HepG2 (cell line): ENCODE results near the gene PARS2. TPM values are rescaled to one million over a fixed set of nuclear protein-coding genes. Genes with fewer than 3 reads are reported as not detected.

Experiments
- ATAC-seq: fragments of 200-7000 bp; cut with Tn5 transposase; 3 replicates; pipeline ENCODE4 v1.9.1; 2020; ENCODE audit warnings: mild to moderate bottlenecking, moderate library complexity
- Bru-seq: library from RNA; stranded (reverse); fragments of 400-500 nt; gene quantifications from one replicate; lab custom pipeline; 2021; lab: Mats Ljungman, UMichigan
- BruChase-seq, 2 experiments: library from RNA; stranded (reverse); fragments of 400-500 nt; gene quantifications; one replicate each; lab custom pipeline; 2021; lab: Mats Ljungman, UMichigan
- BruUV-seq: library from RNA; stranded (reverse); fragments of 400-500 nt; replicated peaks from 2 replicates; lab custom pipeline; 2021; lab: Mats Ljungman, UMichigan
- CTCF ChIA-PET: fragments of 300-600 bp; formaldehyde crosslinking; extraction: SDS; loops from one replicate; lab custom pipeline; 2021; ENCODE audit warnings: low total read pairs, inconsistent platforms, low intra/inter-chr PET ratio; lab: Yijun Ruan, JAX
- POLR2A ChIA-PET: fragments of 350-600 bp; sonication (Branson Sonifier 250); formaldehyde crosslinking; loops from one replicate; lab custom pipeline; 2020; ENCODE audit warnings: antibody characterized with exemption, inconsistent platforms; lab: Yijun Ruan, JAX
- DNase-seq: peaks from one replicate; pipeline ENCODE4 v3.0.0-alpha.2; 2015; ENCODE audit warnings: low spot score
- FAIRE-seq: peaks from 3 replicates; lab custom pipeline; 2011; peaks lifted over from hg19 to GRCh38; lab: Jason Lieb, UNC
- H2AFZ ChIP-seq: one replicate; pipeline ENCODE4 v1.6.1; 2011; ENCODE audit warnings: low read length, inconsistent platforms
- H3K27ac ChIP-seq: fragments of 300-600 bp; 3 replicates; pipeline ENCODE4 v1.8.0; 2011; ENCODE audit warnings: mixed run types, mild to moderate bottlenecking, mixed read lengths, low read length, inconsistent platforms; ENCODE audit not compliant: insufficient read depth; ENCODE audit errors: extremely low read length
- H3K27me3 ChIP-seq, 2 experiments: fragments of 200-600 bp in 1 of 2; 2 replicates in 1 of 2; 3 replicates in 1 of 2; pipeline versions ENCODE4 v1.6.0 to v1.8.0; 2011; ENCODE audit warnings: low read length in 2 of 2, mild to moderate bottlenecking in 2 of 2, moderate library complexity in 2 of 2, inconsistent platforms in 1 of 2; ENCODE audit not compliant: insufficient read depth in 2 of 2, control insufficient read depth in 1 of 2
- H3K36me3 ChIP-seq, 2 experiments: fragments of 200-600 bp in 1 of 2; replicated peaks in 1 of 2; 2 replicates in 1 of 2; 3 replicates in 1 of 2; pipeline versions ENCODE4 v1.5.1 to v1.8.0; 2011; ENCODE audit warnings: low read length in 2 of 2, inconsistent platforms in 1 of 2; ENCODE audit not compliant: insufficient read depth in 2 of 2, control insufficient read depth in 1 of 2
- H3K4me1 ChIP-seq: 2 replicates; pipeline ENCODE4 v1.5.1; 2012; ENCODE audit warnings: low read length, inconsistent platforms; ENCODE audit not compliant: insufficient read depth
- H3K4me2 ChIP-seq: 2 replicates; pipeline ENCODE4 v1.6.0; 2011; ENCODE audit warnings: low read depth, low read length, inconsistent platforms
- H3K4me3 ChIP-seq, 3 experiments: fragments of 200-600 bp in 1 of 3; sonication (generic), shearing (Covaris generic) in 1 of 3; replicated peaks in 1 of 3; 2 replicates each; pipeline ENCODE4 v1.5.1; 2011 to 2016; ENCODE audit warnings: low read length in 3 of 3, inconsistent platforms in 2 of 3, low read depth in 2 of 3, mild to moderate bottlenecking in 2 of 3, control low read depth in 1 of 3, mixed read lengths in 1 of 3; ENCODE audit not compliant: insufficient read depth in 1 of 3
- H3K79me2 ChIP-seq: one replicate; pipeline ENCODE4 v1.6.1; 2011; ENCODE audit warnings: low read length, inconsistent platforms; ENCODE audit not compliant: insufficient read depth
- H3K9ac ChIP-seq: 2 replicates; pipeline ENCODE4 v1.6.0; 2011; ENCODE audit warnings: mild to moderate bottlenecking, low read depth, low read length, inconsistent platforms; ENCODE audit not compliant: insufficient read depth
- H3K9me3 ChIP-seq: 2 replicates; pipeline ENCODE4 v1.5.1; 2012; ENCODE audit warnings: mild to moderate bottlenecking, low read length
- H4K20me1 ChIP-seq: 2 replicates; pipeline ENCODE4 v1.6.0; 2011; ENCODE audit warnings: inconsistent platforms, mild to moderate bottlenecking, low read length, moderate library complexity; ENCODE audit not compliant: insufficient read depth
- AHDC1 ChIP-seq: sonication (generic); formaldehyde crosslinking; IDR thresholded peaks from 2 replicates; pipeline ENCODE4 v1.5.1; 2020; ENCODE audit warnings: mild to moderate bottlenecking, missing genetic modification reagents, borderline replicate concordance
- CSRNP1 ChIP-seq: sonication (generic); formaldehyde crosslinking; IDR thresholded peaks from 2 replicates; pipeline ENCODE4 v1.8.1; 2023; ENCODE audit warnings: mild to moderate bottlenecking, missing genetic modification reagents
- HOXA9 ChIP-seq: sonication (generic); formaldehyde crosslinking; IDR thresholded peaks from 2 replicates; pipeline ENCODE4 v1.8.1; 2022; ENCODE audit warnings: missing genetic modification reagents, mild to moderate bottlenecking, moderate library complexity, borderline replicate concordance
- NAIF1 ChIP-seq: sonication (generic); formaldehyde crosslinking; IDR thresholded peaks from 2 replicates; pipeline ENCODE4 v1.5.0; 2020; ENCODE audit warnings: mild to moderate bottlenecking, missing genetic modification reagents, borderline replicate concordance
- NBN ChIP-seq: fragments of 450-650 bp; conservative IDR thresholded peaks from 2 replicates; pipeline ENCODE4 v1.6.1; 2017
- ONECUT2 ChIP-seq: sonication (generic); formaldehyde crosslinking; IDR thresholded peaks from 2 replicates; pipeline ENCODE4 v1.4.0; 2020; ENCODE audit warnings: missing genetic modification reagents
- RELA ChIP-seq: sonication (generic); formaldehyde crosslinking; IDR thresholded peaks from 2 replicates; pipeline ENCODE4 v1.4.0; 2020; ENCODE audit warnings: missing genetic modification reagents
- SUZ12 ChIP-seq: fragments of 150-350 bp; IDR thresholded peaks from 2 replicates; pipeline ENCODE4 v1.6.1; 2014; ENCODE audit warnings: low read depth, low read length
- ZBTB7B ChIP-seq: sonication (generic); formaldehyde crosslinking; IDR thresholded peaks from 2 replicates; pipeline ENCODE4 v1.4.0; 2020; ENCODE audit warnings: missing genetic modification reagents
- ZNF713 ChIP-seq: sonication (generic); formaldehyde crosslinking; IDR thresholded peaks from 2 replicates; pipeline ENCODE4 v1.4.0; 2020; ENCODE audit warnings: mild to moderate bottlenecking, missing genetic modification reagents
- WGBS: methylation state at CpG from one replicate; pipeline ENCODE4 v1.1.6; 2017; ENCODE audit warnings: low lambda C conversion rate; 5-methylcytosine and 5-hydroxymethylcytosine counted together
- in situ Hi-C: cut with HindIII; loops from 2 replicates; pipeline ENCODE4 v1.10.0; 2017; ENCODE audit warnings: low pct_unique_long_range_greater_than_20kb; ENCODE audit not compliant: extremely low pct_ligation_motif_present
- intact Hi-C: fragments of 100-400 bp; cut with micrococcal nuclease; formaldehyde crosslinking; loops from one replicate; pipeline ENCODE4 v1.10.0; 2022; ENCODE audit not compliant: unreplicated experiment
- long read RNA-seq, 2 experiments: library from RNA in 1 of 2; library from polyadenylated mRNA in 1 of 2; stranded (forward) in 1 of 2; unstranded in 1 of 2; transcript quantifications; one replicate each; pipeline ENCODE4 v2.0.0, GENCODE V29; 2019 to 2022
- polyA minus RNA-seq, 3 experiments: library from RNA; depleted of rRNA, polyadenylated mRNA; stranded (reverse); fragments of >200 nt; gene quantifications; 2 replicates each; pipeline ENCODE4 v1.2.3, GENCODE V29; 2011; ENCODE audit warnings: low replicate concordance in 1 of 3
- polyA plus RNA-seq, 8 experiments: library from polyadenylated mRNA; depleted of rRNA in 3 of 8; stranded (reverse) in 7 of 8; unstranded in 1 of 8; fragments of >200 nt; fragmentation: Illumina TruSeq in 4 of 8; extraction: Trizol in 4 of 8; gene quantifications; 2 replicates each; pipeline versions ENCODE4 v1.2.1 to v1.2.3, GENCODE V29; 2011 to 2016; ENCODE audit warnings: low read depth in 4 of 8, missing spikeins in 1 of 8, mixed read lengths in 1 of 8; ENCODE audit not compliant: insufficient read depth in 1 of 8
- total RNA-seq, 5 experiments: library from RNA; depleted of rRNA; stranded (reverse); fragments of >200 nt; fragmentation: Illumina TruSeq; extraction: Trizol; gene quantifications; 2 replicates each; pipeline ENCODE4 v1.2.3, GENCODE V29; 2016; ENCODE audit warnings: low read depth in 1 of 5

The PARS2 gene
- total RNA-seq (2016; rRNA removed; fragmentation: Illumina TruSeq; extraction: Trizol) (4.6 and 5.5 TPM in 2 replicates), polyA plus RNA-seq (2011; rRNA removed) (2.4 and 3.2 TPM in 2 replicates), polyA minus RNA-seq (2011; rRNA and poly(A)+ RNA removed; ENCODE audit: low replicate concordance) (10.2 and 10.5 TPM in 2 replicates), Bru-seq, nascent RNA (percentile 60 among the genes with signal in this experiment), BruChase-seq, experiment 1, labeled RNA remaining after a 6-hour chase (percentile 36 among the genes with signal in this experiment), BruChase-seq, experiment 2, labeled RNA remaining after a 2-hour chase (percentile 50 among the genes with signal in this experiment)
- 0.88 and 1.0 TPM in 2 replicates for total RNA-seq (2016; cell fraction: cytosol; rRNA removed; fragmentation: Illumina TruSeq; extraction: Trizol; ENCODE audit: low read depth)
- total RNA-seq (2016; cell fraction: insoluble cytoplasmic fraction; rRNA removed; fragmentation: Illumina TruSeq; extraction: Trizol), result 5.2 and 6.0 TPM in 2 replicates
- 2.7 and 3.2 TPM in 2 replicates for total RNA-seq (2016; cell fraction: membrane; rRNA removed; fragmentation: Illumina TruSeq; extraction: Trizol)
- 2.5 and 3.0 TPM in 2 replicates for total RNA-seq (2016; cell fraction: nucleus; rRNA removed; fragmentation: Illumina TruSeq; extraction: Trizol)
- 2.9 and 3.2 TPM in 2 replicates for polyA plus RNA-seq (2011; cell fraction: cytosol; rRNA removed)
- 1.8 and 2.3 TPM in 2 replicates for polyA plus RNA-seq (2011; cell fraction: nucleus; rRNA removed)
- polyA plus RNA-seq (2012), result 4.0 and 4.3 TPM in 2 replicates
- polyA plus RNA-seq (2016; cell fraction: cytosol; fragmentation: Illumina TruSeq; extraction: Trizol; ENCODE audit: low read depth), result 0.36 and 0.53 TPM in 2 replicates
- polyA plus RNA-seq (2016; cell fraction: insoluble cytoplasmic fraction; fragmentation: Illumina TruSeq; extraction: Trizol; ENCODE audit: low read depth), result 4.1 and 5.5 TPM in 2 replicates
- polyA plus RNA-seq (2016; cell fraction: membrane; fragmentation: Illumina TruSeq; extraction: Trizol; ENCODE audit: low read depth), result 1.5 TPM in 2 replicates
- polyA plus RNA-seq (2016; cell fraction: nucleus; fragmentation: Illumina TruSeq; extraction: Trizol; ENCODE audit: insufficient read depth, low read depth), result 2.1 and 2.7 TPM in 2 replicates
- 3.4 and 3.9 TPM in 2 replicates for polyA minus RNA-seq (2011; cell fraction: cytosol; rRNA and poly(A)+ RNA removed)
- polyA minus RNA-seq (2011; cell fraction: nucleus; rRNA and poly(A)+ RNA removed), result 5.3 and 7.2 TPM in 2 replicates
- long read RNA-seq, experiment 1, transcript PARS2-201 (2 exons, 2,347 nt), result major isoform, 7 of 8 reads
- long read RNA-seq, experiment 1, partial matches to known transcripts, result 0 of 8 reads
- long read RNA-seq, experiment 1, other reads (novel, unspliced or antisense), result 1 of 8 reads
- long read RNA-seq, experiment 2, transcript PARS2-201 (2 exons, 2,347 nt), result major isoform, 5 of 15 reads
- long read RNA-seq, experiment 2, partial matches to known transcripts, result 0 of 15 reads
- long read RNA-seq, experiment 2, other reads (novel, unspliced or antisense), result 10 of 15 reads

GRCh38 chr1:54764133-54764921 is at the start of gene PARS2:
PARS2 (minus strand) TSS chr1:54764523; CDS start chr1:54759161, 5,362 bp downstream.
- peak within 1 kb of the TSS; percentile 79 for H3K4me2 ChIP-seq
- TF ChIP-seq NAIF1 (CRISPR knock-in tag) (peak; percentile 72; the same call in 1 of the 2 replicates), HOXA9 (CRISPR knock-in tag) (no peak), RELA (CRISPR knock-in tag) (no peak), SUZ12 (no peak), NBN (no peak), ZNF713 (CRISPR knock-in tag) (no peak), CSRNP1 (CRISPR knock-in tag) (peak; percentile 62; the same call in 1 of the 2 replicates), AHDC1 (CRISPR knock-in tag) (no peak), ONECUT2 (no peak), ZBTB7B (no peak; the same call in 1 of the 2 replicates)

More at GRCh38 chr1:54764133-54764921, at the start of gene PARS2:
- intact Hi-C loops (loop anchor here (2.0 kb wide), 1 partner anchor 30 kb away; no protein-coding TSS in a partner anchor), in situ Hi-C loops (no loop called here)
- ATAC-seq, result peak; percentile 94
- FAIRE-seq, result peak; percentile 97
- Histone ChIP-seq H3K27me3 (no peaks in the 10 kb centered on the region), H3K4me1 (peaks cover 24% of the 10 kb centered on the region), H3K9me3 (no peaks in the 10 kb centered on the region), H2AFZ (peak within 1 kb of the TSS; percentile 43), H3K36me3 (no peaks in the 10 kb centered on the region), H3K4me3 (peak within 1 kb of the TSS; percentile 77 to 94 (median 88)), H3K9ac (peak within 1 kb of the TSS; percentile 92), H3K27ac (peak within 1 kb of the TSS; percentile 84), H4K20me1 (no peaks in the 10 kb centered on the region), H3K79me2 (peaks cover 14% of the 10 kb centered on the region)
- DNase-seq, result peak; percentile 99
- POLR2A ChIA-PET, result interaction anchor here (1.0 kb wide), 1 partner anchor 49 kb away, joined by 3 read pairs; the partner anchor contains the start of gene TTC4
- no TSS peak for BruUV-seq
- WGBS, result under 1% methylated on average over 19 of the region's 57 CpGs
- CTCF ChIA-PET, result no interaction called here
